ENCODE measurements around the gene MISFA.
"Not testable (repeated sequence)": the region's sequence is repeated elsewhere in the genome, so short reads cannot be mapped to it uniquely, and the experiment has no call there.

MISFA gene

GRCh38 chr11:18599739-18600230 is at the start of gene MISFA:
TSS of gene MISFA (plus strand) at chr11:18599789. CDS start at chr11:18599929, 140 bp downstream.
- no peak for DNase-seq (ENCODE audit: low spot score)

DNA sequence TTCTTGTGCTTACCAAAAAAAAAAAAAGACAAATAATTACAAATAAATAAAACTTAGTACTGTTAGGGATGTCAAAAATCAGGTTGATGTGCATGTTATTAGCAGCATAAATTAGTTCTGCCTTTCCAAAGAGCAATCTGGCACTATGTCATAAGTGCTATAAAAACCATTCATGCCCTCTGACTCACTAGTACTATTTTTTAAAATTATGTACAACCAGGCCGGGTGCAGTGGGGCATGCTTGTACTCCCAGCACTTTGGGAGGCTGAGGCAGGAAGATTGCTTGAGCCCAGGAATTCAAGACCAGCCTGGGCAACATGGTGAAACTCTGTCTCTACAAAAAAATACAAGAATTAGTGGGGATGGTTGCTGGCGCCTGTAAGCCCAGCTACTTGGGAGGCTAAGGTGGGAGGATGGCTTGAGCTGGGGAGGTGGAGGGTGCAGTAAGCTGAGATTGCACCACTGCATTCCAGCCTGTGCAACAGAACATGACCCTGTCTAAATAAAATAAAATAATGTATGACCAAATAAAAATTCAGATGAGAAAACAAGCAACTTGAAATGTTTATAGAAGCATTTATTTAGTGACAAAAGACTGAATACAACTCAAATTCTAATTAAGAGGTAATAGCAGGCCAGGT is 36.4 kb upstream of the MISFA start:
- no peak for DNase-seq (ENCODE audit: low spot score)

DNA sequence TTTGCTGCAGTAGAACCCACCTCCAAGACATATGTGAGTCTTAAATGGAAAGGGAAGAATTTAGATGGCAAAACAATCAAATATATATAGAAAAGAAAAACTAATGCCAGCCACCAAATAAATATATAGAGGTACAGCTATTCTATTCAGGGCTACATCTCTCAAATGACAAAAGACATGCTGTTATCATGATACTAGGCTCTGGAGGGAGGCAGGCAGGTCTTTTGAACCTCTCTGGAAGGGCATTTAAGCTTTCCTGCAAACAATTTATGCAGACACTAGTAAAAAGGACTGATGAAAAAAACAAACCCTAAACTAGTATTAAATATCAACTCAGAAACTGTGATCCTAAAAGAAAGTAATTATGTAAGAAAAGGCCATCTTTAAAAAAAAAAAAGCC is 35.4 kb upstream of the MISFA start:
- DNase-seq (ENCODE audit: low spot score), result no peak

DNA sequence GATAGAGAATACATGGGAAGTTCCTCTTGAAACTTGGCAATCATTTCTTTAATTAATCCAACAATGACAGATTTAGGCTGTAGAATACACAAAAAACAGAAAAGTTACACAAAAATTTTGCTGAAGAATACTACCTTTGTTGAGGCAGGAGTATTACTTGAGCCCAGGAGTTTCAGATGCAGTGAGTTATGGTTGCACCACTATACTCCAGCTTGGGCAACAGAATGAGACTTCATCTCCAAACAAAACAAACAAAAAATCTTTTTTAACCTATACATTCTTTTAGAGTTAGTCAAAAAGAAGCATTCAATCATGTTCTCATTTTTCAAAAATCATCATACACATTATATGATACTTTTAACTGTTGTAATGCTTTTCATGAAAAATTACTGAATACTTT is 33.2 kb upstream of the MISFA start:
- DNase-seq (ENCODE audit: low spot score), result no peak

GRCh38 chr11:18567081-18567480 is 32.5 kb upstream of the MISFA start:
- peak; percentile 14 for DNase-seq (ENCODE audit: low spot score)

- no peak for DNase-seq (ENCODE audit: low spot score)
Measured at GRCh38 chr11:18575361-18575760, 24.2 kb upstream of the MISFA start.

DNA sequence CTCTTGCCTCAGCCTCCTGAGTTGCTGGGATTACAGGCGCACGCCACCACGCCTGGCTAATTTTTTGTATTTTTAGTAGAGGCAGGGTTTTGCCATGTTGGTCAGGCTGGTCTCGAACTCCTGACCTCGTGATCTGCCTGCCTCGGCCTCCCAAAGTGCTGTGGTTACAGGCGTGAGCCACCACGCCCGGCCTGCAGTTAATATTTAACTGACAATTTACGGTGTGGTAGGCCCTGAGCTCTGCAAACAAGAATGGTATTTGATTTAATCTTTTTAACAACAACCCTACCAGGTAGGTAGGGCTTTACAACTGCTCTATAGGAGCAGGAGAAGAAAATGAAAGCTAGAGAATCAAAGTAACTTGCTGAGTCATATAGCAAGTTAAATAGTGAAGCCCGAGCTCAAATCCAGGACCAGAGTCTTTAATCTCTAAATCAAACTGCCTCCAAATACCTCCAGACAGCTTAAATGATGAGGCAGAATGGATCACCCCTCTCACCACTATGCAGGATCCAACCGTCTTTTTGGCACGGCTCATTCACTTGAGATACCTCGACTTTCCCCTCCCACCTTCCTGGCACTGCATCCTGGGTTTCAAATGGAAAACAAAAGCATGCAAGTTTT is 20.5 kb upstream of the MISFA start:
- no peak for DNase-seq (ENCODE audit: low spot score)

GRCh38 chr11:18580113-18580766 is 19.3 kb upstream of the MISFA start:
- DNase-seq (ENCODE audit: low spot score), result no peak

GRCh38 chr11:18581825-18582224 is 17.8 kb upstream of the MISFA start:
- DNase-seq (ENCODE audit: low spot score), result no peak

GRCh38 chr11:18588297-18589252 is 11.0 kb upstream of the MISFA start, which contains the start of gene UEVLD:
TSS of gene UEVLD (minus strand) at chr11:18588734. CDS start at chr11:18588654, 80 bp downstream.
- DNase-seq (ENCODE audit: low spot score), result peak; percentile 98

GRCh38 chr11:18590571-18590970 is 9.0 kb upstream of the MISFA start:
- DNase-seq (ENCODE audit: low spot score), result no peak

DNA sequence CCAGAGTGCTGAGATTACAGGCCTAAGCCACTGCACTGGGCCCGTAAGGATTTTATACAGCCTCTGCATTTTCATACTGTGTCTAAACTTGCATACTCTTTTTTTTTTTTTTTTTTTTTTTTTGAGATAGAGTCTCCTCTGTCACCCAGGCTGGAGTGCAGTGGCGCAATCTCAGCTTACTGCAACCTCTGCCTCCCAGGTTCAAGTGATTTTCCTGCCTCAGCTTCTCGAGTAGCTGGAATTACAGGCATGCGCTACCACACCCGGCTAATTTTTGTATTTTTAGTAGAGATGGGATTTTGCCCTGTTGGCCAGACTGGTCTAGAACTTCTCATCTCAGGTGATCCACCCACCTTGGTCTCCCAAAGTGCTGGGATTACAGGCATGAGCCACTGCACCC is 5.5 kb upstream of the MISFA start:
- DNase-seq (ENCODE audit: low spot score), result not testable (repeated sequence)

- DNase-seq (ENCODE audit: low spot score), result no peak
Measured at GRCh38 chr11:18594999-18595749, 4.4 kb upstream of the MISFA start.

- no peak for DNase-seq (ENCODE audit: low spot score)
Measured at GRCh38 chr11:18600915-18601569, 1.5 kb downstream of the MISFA start.

GRCh38 chr11:18608376-18608775 is 8.8 kb downstream of the MISFA start:
- no peak for DNase-seq (ENCODE audit: low spot score)

- DNase-seq (ENCODE audit: low spot score), result peak; percentile 55
Measured at GRCh38 chr11:18611196-18611595, 11.6 kb downstream of the MISFA start.

DNA sequence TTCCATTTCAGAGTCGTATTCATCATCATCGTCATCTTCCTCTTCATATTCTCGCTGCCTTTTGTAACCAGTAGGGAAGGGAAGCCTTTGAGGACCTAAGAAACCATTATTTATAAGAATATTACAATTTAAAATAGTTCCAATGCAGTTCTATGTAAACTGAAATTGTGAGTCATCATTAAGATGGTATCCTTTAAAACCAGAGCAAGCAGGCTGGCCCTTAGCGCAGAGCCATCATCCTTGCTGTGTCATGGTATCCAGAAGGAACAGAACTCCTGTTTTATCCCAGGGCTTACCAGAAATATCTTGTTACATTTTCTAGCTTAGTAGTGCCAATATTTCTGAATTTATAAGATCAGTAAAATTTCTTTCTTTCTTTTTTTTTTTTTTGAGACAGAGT is 12.8 kb downstream of the MISFA start:
- no peak for DNase-seq (ENCODE audit: low spot score)

GRCh38 chr11:18614667-18615066 is 15.1 kb downstream of the MISFA start:
- no peak for DNase-seq (ENCODE audit: low spot score)

GRCh38 chr11:18615628-18616392 is 16.2 kb downstream of the MISFA start:
- no peak for DNase-seq (ENCODE audit: low spot score)
